Activated CD8-positive, alpha-beta memory T cell treated with anti-CD3 and anti-CD28 coated beads, Interleukin-2, amount 50 U/mL, for 4 hours (primary cell): ENCODE results near the gene ST6GALNAC3.

Experiments used
- DNase-seq: peaks from one replicate; pipeline ENCODE4 v3.0.0-alpha.2; 2020

ST6GALNAC3 gene

DNA sequence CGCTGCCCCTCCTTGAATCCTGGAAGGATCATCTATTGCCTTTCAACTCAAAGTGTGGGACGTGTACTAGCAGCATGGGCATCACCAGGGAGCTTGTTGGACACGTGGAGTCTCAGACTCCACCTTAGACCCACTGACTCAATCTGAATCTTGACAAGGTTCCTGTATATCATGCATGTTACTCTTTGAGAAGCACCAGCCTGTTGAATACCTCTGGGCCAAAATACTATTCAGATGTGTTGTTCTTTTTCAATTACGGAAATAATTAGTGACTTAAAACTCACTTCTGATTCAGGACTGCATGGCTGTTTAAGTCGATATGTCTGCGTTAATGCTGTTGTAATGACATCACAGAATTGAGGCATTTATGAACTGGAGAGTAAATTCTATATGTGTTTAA lies 70.8 kb downstream of the ST6GALNAC3 start:
- no peak for DNase-seq

DNA sequence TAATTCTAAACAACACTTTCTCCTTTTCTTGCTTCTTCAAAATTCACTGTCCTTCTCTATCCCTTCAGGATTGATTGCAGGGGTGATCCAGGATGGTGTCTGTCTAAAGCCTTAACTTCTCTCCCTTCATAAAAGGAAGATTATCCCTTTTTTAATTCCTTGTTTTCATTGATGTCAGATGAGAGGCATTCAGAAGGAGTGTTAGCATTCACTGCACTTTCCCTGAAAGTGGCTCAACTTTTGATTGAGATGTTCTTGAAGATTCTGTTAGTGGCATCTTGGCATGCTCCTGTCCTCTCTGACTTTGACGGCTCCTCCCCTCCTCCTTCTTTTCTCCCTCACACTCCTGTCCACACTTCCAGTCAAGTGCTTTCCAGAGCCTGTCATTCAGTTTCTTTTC lies 71.6 kb downstream of the ST6GALNAC3 start:
- no peak for DNase-seq

- no peak for DNase-seq
Measured at GRCh38 chr1:76147917-76148316, 73.4 kb downstream of the ST6GALNAC3 start.

- DNase-seq = no peak
Measured at GRCh38 chr1:76148460-76148859, 73.9 kb downstream of the ST6GALNAC3 start.

DNA sequence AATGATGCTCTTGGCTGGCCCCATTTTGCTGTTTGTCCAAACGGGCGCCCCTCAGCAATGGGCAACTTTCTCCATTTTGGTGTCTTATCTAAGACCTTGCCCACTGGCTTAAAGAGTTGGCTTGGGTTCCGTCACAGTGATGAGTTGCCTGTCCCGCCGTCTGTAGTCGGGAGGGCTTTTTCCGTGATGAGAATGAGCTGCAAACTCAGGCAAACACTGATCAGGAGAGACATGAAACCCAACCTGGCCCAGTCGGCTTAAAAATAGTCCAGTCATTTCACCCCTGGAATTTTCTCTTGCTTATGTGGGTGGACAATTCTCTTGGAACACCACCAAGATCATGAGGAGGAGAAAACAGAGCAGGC lies 79.3 kb downstream of the ST6GALNAC3 start:
- no peak for DNase-seq

DNA sequence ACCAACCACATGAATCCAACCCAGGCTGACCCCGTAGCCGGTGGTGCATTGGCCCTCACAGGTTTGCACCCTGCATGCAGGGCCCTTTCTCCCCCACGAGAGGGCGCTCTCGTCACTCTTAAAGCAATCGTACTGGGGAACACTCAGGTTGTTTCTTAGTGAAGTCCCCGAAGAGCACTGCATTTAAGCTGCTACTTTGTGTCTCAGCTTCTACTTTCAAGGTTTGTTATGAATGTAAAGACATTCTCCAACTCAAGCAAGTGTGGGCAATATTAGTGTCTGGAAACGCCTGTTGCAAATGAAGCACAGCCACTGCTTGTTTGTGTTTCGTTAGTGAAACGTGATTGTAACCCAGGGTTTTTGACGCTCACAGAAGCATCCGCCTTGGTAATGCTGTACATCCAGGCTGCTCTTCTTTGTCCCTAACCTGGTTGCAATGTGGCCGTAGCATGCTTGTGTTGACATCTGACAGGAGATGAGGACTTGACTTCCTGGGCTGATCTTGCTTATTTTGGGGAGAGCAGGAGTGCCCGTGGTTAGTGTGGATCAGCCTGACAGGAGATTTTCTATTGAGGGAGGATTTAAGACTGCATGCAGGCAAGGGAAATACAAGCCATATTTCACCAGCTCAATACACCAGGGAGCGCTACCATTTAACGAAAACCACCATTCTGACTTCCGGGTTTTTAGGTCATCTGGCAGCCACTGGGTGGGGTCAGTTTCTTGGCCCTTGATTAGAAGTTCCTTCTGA lies 79.8 kb downstream of the ST6GALNAC3 start:
- DNase-seq = peak; percentile 77

- no peak for DNase-seq
Measured at GRCh38 chr1:76156987-76157386, 82.4 kb downstream of the ST6GALNAC3 start.

DNA sequence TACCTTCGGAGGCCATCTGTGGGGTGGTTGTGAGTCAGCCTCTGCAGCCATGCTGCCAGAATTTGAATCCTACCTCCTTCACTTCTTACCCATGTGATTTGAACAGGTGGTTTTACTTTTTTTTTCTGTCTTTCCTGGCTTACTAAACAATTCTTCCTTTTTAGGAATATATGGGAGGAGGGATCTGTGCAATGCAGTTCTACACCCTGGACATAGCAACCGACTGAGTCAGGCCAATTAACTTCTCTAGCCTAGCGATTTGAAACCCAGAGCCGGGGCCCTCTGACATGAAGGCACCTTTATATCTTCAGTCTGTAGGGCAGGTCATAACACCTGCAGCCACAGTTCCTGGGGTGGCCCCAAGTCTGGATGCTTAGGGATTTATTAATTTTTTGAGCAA lies 83.6 kb downstream of the ST6GALNAC3 start:
- DNase-seq = no peak

GRCh38 chr1:76160225-76160624 lies 85.7 kb downstream of the ST6GALNAC3 start:
- no peak for DNase-seq

- DNase-seq = no peak
Measured at GRCh38 chr1:76161451-76161850, 86.9 kb downstream of the ST6GALNAC3 start.

DNA sequence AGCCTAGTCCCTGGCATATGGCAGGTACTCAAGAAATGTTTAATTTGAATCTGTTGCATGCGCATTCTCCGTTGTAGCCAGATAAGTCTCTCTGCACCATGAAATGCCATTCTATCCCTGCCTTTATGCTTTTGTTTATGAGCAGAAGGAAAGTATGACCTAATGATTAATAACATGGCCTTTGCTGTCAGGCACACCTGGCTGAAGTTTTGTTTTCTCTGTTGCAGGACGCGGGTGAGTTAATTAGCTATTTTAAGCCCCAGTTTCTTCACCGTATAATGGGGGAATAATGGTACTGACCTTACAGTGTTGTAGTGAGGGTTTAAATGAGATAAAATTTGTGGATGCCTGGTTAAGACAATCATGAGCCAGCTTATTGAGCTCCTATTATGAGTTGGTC lies 87.7 kb downstream of the ST6GALNAC3 start:
- no peak for DNase-seq

DNA sequence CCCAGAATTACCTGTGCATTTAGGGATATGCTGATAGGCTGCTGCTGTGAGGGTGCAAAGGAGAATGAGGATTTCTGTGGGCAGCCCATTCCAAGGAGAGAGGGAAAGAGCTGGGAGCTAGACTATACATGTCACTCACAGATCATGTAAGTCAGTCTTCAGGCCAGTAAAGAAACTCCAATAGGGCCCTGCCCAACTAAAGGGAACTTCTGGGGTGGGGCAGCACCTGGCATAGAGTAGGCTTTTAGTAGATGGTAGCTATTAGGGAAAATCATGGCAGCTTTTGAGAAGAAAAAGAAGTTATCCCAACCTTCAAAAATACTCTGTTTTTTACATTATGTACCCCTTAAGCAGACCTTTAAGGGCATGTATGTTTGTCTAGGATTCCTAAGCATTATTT lies 89.6 kb downstream of the ST6GALNAC3 start:
- DNase-seq = no peak

- no peak for DNase-seq
Measured at GRCh38 chr1:76170084-76170483, 95.5 kb downstream of the ST6GALNAC3 start.

- no peak for DNase-seq
Measured at GRCh38 chr1:76170513-76170912, 96.0 kb downstream of the ST6GALNAC3 start.

DNA sequence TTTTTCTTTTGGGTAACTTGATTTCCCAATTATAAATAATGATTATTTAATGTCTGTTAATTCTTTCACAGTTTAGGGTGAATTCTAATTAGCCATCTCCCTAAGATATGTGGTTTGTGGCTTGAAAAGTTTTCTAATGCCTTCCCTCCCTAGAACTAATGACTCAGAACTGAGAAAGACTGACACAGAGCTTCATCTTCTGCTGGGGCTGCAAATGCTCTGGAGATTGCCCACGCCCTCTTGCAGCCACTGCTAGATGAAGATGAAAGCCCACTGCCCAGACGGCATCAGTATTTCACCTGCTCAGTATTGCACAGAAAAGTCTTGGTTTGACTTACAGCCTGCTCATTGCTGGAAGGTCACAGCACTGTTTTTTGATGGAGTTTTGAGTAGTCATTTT lies 101.5 kb downstream of the ST6GALNAC3 start:
- DNase-seq = no peak

GRCh38 chr1:76177615-76178014 lies 103.1 kb downstream of the ST6GALNAC3 start:
- no peak for DNase-seq

- no peak for DNase-seq
Measured at GRCh38 chr1:76179219-76179698, 104.7 kb downstream of the ST6GALNAC3 start.

DNA sequence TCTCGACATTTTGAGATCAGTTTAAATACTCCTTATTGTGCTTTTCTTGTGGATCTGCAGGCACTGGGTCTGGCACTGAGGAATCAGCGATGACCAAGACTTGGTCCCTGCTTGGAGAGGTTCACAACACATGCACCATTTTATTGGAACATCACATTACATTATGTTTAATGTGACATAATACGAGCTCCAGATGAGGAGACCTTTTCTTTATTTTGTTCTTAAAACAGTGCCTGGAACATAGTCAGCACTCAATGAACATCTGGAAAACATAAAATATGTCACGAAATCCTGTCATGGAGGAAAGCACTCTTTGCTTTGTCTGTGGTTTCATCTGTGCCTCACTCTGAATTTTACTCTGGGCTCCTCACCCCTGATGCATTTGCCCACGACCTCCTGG lies 110.7 kb downstream of the ST6GALNAC3 start:
- no peak for DNase-seq

DNA sequence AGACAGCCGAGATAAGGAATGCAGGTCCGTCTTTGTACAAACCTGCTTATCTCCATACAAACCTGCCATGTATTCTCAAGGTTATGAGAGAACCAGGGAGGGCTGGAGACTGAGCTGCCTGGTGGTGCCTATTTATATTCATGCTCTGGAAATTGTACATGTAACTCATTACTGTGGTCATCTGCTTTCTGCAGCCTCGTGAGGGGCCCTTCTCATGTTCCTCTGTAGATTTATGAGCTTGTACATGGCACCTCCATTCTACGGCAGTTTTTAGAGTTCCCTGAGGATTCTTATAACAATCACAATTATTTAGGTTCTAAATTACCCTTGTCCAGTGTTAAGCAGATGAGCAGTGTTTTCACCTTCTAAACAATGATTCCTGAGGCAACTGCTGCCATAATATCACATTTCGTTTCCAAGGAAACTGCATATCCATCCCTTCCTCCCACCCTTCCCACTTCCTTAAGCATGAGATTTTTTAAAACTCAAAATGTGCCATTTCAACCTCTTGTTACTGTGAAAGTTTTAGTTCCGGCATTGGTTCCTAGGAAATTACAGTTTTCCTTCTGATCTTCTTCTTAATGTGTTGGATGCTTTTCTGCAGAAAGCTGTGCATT lies 112.1 kb downstream of the ST6GALNAC3 start:
- DNase-seq = no peak

- DNase-seq = no peak
Measured at GRCh38 chr1:76187436-76187835, 112.9 kb downstream of the ST6GALNAC3 start.

GRCh38 chr1:76189310-76189709 lies 114.8 kb downstream of the ST6GALNAC3 start:
- DNase-seq = no peak

- no peak for DNase-seq
Measured at GRCh38 chr1:76190749-76191424, 116.3 kb downstream of the ST6GALNAC3 start.

GRCh38 chr1:76191561-76191960 lies 117.0 kb downstream of the ST6GALNAC3 start:
- no peak for DNase-seq

DNA sequence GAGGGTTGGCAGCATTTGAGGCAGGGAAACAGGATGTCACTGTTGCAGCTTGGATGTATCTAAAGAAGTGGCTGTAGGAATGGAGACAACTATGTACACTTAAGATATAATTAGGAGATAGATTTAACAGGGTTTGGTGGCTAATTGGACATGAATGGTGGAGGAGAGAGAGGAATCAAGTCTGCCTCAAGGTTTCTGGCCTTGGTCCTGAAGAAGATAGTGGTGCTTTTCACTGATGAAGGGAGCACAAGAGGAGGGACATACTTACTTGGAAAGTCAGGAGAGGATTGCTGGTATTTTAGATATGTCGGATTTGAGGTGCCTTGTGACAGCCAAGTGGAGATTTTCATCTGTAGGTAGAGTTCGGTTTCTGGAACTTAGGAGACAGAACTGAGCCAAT lies 123.9 kb downstream of the ST6GALNAC3 start:
- DNase-seq = no peak
